GM15510 (cell line): Measurements from ENCODE around the gene C22orf23.

Experiments
- POLR2A ChIP-seq: IDR thresholded peaks from 3 replicates; pipeline ENCODE4 v1.6.1; 2011; ENCODE audit warnings: borderline replicate concordance; ENCODE audit not compliant: insufficient read length; ENCODE audit errors: extremely low read depth

C22orf23 gene

DNA sequence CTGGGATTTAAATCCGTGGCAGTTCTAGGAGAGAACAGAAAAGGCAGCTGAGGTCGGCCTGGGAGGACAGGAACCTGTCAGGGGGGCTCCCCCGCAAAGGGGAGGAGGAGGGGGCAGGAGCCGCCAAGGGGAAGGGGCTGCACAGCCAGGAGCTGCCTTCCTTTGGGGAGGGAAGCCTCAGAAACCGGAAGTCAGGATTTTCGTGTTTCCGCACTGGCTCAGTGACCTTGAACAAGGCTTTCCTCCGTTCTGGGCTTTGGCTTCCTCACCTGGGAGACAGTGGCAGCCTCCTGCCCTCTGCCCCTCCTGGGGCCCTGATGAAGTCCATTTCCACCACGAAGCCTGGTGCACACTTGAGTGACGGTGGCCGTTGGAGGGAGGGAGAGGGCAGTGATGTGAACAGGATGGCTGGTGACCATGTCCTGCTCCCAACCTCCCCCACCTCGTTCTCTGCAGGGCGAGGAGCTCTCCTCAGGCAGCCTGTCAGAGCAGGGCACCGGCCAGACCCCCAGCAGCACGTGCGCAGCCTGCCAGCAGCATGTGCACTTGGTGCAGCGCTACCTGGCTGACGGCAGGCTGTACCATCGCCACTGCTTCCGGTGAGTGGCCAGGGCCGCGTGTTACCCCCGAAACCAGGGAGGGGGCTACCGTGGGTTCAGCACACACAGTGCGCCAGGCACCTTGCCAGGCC is 34.7 kb downstream of the C22orf23 start:
- TF ChIP-seq POLR2A = no peak

GRCh38 chr22:37917874-37918548 is 35.4 kb downstream of the C22orf23 start:
- no peak for TF ChIP-seq POLR2A

GRCh38 chr22:37916311-37916710 is 37.1 kb downstream of the C22orf23 start:
- no peak for TF ChIP-seq POLR2A

GRCh38 chr22:37913233-37913721 is 40.1 kb downstream of the C22orf23 start:
- no peak for TF ChIP-seq POLR2A

DNA sequence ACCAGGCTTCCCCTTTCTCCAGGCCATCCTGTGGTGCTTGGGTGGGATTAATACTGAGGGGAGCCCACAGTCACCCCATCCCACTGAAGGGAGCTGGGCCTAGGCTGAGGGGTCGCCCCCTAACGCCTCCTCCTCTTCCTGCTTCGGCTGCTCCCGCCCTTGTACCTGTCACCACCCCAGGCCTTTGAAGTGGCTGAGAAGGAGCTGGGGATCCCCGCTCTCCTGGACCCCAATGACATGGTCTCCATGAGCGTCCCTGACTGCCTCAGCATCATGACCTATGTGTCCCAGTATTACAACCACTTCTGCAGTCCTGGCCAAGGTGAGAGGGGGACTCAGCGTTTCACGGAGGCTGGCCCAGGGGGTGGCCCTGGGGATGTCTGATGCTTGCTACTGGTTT is 41.2 kb downstream of the C22orf23 start:
- TF ChIP-seq POLR2A = no peak

DNA sequence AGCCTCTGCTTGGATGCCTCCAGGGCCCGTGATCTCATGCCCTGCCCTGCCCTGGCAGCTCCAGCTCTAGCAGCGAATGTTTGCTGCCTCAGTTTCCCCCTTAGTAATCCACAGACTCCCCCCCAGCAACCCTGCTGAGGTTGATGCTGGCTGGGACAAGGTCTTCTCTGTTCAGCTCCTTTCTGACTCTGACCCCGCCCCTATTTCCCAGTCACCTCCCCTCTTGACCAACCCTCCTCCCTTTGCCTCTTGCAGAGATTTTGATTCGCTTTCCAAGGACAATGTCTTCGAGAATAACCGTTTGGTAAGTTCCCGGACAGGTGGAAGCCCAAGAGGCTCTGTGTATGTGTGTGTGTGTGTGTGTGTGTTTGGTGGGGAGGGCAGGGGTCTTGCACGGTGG is 41.7 kb downstream of the C22orf23 start:
- TF ChIP-seq POLR2A = no peak

- no peak for TF ChIP-seq POLR2A
These were observed 42.3 kb downstream of the C22orf23 start for GRCh38 chr22:37910890-37911672.

DNA sequence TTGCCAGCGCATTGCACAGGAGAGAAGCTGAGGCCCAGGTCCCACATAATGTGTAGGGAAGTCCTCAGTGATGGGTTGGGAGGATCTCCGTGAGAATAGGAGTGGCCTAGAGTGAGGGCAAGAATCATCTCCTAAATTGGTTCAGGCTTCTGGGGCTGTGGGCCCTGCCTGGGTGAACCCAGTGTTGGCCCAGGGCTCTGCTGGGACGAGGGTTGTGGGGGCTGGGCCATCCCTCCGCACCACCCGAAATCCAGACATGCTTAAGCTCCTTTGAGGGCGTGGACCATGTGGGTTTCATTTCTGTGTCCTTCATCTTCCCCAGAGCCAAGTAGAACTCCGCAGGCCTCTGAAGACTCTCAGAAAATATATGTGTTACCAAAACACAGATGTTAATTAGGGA is 43.6 kb downstream of the C22orf23 start:
- no peak for TF ChIP-seq POLR2A

DNA sequence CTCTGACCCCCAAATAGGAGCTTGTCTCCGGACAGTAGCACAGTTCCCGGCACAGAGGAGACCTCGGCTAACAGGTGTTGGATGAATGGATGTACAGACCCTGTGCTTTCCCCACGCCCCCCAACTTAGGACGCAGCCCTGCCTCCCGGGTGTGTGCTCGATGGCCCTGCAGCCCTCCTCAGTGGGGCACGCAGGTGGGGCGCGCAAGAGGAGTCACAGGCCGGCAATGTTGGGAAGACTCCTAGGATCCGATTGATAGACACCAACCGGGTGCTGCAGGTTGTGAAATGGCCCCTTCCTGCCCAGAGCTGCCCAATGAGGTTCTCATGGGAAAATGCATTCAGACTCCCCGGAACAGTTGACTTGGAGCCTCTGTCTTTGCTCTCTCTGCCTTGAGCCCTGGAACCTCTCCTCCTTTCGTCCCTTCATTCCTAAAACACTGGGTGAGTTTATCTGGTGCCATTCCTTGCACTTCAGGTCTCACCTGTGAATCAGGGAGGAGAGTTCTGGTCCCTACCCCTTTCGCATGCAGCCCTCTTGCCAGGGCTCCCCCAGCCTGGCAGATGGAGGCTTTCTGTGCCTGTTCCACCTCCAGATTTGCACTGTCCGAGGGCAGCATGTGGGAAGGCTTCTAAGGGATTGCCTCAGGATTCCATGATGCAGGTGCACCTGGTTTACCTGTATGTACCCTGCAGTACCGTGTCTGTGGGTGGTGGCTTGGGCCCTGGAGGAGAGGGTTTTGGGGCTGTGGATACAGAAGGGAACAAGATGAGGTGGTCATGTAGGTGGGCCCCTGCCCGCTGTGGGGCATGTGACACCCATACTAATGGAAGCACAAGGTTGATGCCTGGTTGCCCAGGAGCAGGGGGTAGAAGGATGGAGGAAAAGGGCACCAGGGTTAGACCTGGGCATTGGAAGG is 46.1 kb downstream of the C22orf23 start:
- no peak for TF ChIP-seq POLR2A

DNA sequence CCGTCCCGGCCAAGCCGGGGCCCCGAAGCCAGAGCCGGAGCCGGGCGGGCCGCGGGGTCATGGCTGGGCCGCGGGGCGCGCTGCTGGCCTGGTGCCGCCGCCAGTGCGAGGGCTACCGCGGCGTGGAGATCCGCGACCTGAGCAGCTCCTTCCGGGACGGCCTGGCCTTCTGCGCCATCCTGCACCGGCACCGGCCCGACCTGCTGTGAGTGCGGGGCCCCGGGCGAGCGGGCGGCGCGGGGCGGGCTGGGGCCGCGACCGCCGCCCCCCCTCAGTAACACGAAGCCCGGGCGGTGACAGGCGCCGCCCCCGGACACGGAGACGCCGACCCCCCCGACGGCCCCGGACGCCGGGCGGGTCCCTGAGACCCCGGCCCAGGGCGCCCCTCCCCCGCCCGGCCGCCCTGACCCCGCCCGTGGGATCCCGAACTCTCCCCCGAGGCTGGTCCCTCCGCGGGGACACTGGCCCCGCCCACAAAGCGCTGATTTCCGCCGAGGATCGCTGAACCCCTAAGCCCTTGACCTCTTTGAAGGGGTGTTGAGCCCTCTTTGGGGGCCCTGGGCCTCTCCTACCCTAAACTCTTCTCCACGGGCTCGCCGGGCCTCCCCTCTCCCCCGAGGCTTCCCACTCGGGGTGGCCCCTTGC is 46.9 kb downstream of the C22orf23 start:
- TF ChIP-seq POLR2A = peak; percentile 54

DNA sequence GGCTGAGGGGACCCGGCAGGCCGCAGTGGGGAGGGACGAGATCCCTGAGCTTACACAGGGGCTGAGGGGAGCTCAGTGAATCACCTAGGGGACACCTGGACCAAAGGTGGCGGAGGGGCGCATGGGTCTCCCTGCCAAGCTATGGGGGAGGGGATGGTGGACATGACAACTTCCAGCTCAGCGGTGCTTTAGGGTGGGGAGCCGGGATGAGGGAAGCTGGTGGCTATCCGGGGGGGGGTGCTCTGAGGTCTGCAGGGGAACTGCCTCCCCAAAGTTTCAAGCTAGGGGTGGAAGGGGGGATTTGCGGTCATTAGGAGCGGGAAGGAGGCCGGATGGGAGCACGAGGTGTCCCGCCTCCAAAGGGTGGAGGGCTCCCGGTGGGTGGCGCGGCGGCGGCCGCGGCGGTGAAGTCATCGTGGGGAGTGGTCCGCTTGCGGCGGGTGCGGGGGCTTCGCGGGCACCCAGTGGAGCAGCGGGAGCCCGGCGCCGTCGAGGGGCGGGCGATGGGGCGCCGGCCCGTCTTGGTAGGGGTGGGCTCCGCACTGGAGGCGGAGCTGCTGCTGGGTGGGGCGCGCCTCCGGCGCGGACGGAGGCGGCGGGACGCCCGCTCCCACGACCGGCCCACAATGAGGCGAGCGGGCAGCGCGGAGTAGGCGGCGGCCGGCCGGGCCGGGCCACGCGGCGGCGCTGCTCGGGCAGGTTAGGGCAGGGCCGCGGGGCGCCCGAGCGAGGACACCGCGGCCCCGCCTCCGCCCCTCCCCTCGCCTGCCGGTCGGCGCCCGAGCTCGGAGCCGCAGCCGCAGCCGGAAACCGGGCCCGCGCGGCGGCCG is 47.7 kb downstream of the C22orf23 start, which contains the start of gene MICALL1:
Gene MICALL1 (plus strand): TSS at position 764 of the 830 bp plus-strand sequence. CDS start 126 bp downstream, outside the sequence.
- no peak for TF ChIP-seq POLR2A

DNA sequence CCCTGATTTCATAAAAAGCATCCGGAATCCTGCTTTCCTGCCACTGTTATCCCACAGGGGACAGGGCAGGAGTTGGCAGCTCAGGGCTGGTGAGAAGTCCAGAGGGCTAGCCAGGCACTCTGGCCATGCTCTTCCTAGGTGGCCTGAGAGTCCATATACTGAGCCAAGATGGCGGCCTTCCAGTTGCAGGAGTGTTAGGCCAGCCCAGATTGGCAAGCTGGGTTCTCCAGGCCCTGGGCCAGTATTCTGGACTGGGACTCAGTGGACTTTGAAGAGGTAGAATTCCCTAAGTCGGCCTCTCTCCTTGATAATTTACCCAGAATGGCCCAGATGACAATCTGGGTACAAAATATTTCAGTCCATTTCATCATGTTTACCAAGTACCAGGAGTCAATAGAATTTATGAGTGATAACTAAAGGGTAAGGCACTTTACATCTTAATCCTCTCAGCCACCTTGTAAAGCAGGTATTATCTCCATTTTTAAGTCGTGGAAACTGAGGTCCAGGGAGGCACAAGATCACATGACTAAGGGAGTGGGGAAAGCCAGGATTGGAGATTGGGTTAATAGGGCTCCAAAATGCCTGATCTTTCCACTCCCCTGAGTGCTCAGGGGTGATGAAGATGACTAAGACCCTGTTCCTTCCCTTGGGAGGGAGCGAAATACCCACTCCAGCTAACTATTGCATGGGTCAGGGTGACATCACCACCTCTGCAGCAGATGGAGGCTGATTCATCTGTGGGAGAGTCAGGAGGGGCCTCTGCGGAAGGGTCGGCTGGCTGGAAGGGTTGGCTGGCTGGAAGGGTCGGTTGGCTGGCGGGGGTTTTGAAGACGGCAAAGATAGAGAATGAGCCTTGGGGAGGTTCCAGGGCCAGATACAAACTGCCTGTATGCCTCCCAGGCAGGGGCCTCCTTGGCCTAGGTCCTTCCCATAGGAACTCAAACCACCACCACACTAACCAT is 48.5 kb downstream of the C22orf23 start:
- no peak for TF ChIP-seq POLR2A
